HG03060 (cell line): Measurements from ENCODE around the gene STK10.
"Not testable (repeated sequence)": the region's sequence is repeated elsewhere in the genome, so short reads cannot be mapped to it uniquely, and the experiment has no call there.

Experiments used
- ATAC-seq: cut with Tn5 transposase; IDR thresholded peaks from one replicate; pipeline ENCODE4 v1.9.1; 2021; ENCODE audit warnings: low read depth, moderate number of reproducible peaks; ENCODE audit not compliant: unreplicated experiment

STK10 gene

DNA sequence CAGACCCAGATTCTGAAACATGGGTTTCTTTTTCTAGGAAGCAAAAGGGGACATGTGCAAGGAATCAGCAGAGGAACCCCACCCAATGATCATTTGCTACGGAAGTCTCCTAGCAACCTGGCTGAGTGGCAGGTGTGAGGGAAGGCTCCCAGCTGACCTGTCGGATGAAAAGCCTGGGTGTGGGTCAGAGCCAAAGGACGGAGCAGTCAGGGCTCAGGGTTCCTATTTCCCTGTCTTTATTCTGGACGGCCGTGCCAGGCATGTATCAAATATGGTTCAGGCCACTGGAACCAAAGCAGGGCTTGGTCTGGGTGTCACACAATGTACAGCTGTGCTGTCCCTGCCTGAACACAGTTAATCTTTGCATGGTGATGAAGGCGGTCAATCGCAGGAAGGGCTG, 20.1 kb downstream of the STK10 start:
- ATAC-seq: no peak

DNA sequence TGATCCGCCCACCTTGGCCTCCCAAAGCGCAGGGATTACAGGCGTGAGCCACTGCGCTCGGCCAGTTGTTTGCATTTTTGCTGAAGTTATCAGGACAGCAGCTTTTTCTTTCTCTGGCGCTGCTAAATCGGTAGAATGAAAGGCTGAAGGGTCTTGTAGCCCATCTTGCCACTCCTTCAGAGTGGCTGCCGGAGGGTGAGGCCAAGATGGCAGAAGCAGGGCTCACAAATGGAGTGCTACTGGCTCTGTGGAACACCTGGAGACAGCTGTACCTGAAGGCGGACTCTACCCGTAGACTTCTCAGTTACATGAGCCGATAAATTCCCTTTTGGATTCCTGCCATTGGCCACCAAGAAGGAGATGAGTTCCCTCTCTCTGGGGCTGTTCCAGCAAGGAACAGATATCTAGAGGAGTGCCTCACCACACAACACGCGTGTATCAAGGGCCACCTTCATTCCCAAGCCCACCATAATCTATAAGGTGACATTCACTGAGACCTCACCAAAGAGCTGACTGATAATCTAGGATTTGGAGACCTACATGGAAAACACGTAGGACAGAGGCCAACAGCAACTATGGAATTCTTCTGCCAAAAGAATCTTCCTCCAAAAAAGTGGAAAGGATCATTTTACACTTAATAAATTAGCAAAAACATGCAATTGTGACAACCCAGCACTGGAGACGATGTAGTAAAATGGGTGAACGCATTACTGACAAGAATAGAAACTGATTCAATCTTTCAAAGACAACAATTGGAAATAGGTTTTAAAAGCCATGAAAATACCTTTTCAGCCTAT, 21.8 kb downstream of the STK10 start:
- ATAC-seq: no peak

- ATAC-seq: no peak
Measured at GRCh38 chr5:172165465-172165864, 22.6 kb downstream of the STK10 start.

DNA sequence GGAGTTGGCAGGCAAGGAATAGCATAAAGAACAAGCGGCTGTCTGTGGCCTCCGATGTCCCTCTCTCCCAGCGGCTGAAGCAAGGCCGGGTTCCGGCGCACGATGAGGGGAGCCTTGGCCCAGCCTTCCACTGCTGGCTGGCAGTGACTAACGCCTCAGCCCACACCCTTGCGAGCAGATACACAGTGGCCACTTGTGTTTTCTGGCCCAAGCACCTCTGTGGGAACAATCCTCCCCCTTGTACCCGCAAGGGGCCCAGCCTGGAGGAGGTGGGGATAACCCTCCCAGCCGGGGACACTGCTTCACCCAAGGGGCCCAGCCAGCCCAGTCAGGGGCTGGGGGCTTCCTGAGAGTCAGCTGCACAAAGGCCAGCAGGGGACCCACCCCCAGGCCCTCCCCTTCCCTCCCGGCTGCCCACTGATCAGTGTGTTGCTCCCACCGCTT, 23.2 kb downstream of the STK10 start:
- no peak for ATAC-seq

GRCh38 chr5:172163346-172163745, 24.7 kb downstream of the STK10 start:
- no peak for ATAC-seq

GRCh38 chr5:172162987-172163343, 25.1 kb downstream of the STK10 start:
- no peak for ATAC-seq

DNA sequence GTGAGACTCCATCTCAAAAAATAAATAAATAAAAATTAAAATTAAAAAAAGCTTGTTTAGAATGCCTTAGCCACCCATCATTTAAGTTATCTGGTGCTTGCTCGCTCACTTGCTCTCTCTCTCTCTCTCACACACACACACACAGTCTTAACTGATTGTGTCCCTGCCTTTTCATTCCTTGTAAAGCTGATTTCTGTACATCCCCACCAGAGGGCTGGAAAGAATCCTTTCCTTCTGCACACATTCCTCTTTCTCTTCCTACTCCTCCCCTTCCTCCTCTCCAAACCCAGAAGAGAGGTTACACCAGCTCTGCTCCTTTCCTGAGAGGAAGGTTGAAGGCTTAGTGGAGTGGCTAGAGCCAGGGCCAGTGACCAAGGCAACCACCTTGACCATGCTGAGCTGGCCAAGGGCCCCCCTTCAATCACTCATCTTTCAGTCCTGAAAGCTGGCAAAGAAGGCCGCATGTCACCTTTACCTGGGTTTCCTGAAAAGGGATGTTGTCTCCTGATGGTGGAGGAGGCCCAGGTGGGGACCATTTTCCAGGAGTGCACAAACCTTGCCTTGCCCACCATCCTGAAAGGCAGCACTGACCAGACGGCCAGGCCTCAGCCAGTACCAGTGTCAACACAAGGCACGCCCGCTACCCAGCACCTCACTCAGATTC, 25.6 kb downstream of the STK10 start:
- no peak for ATAC-seq

DNA sequence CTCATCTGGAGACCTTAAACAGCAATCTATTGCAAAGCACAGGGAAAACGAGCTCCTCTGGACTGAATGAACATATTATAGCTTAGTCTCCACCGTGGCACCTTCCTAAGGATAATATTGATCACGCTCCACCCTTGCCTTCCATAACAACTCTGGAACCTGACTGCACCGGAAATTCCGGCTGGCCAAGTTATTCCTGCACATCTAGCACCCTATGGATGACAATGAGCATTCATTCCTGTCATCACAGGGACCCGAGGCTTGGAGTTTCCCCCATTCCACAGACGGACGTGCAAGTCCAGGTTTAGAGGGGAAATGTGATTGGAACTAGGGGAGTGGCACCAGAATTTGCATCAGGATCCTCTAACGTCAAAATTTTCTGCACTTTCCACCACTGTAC, 27.5 kb downstream of the STK10 start:
- ATAC-seq: no peak

DNA sequence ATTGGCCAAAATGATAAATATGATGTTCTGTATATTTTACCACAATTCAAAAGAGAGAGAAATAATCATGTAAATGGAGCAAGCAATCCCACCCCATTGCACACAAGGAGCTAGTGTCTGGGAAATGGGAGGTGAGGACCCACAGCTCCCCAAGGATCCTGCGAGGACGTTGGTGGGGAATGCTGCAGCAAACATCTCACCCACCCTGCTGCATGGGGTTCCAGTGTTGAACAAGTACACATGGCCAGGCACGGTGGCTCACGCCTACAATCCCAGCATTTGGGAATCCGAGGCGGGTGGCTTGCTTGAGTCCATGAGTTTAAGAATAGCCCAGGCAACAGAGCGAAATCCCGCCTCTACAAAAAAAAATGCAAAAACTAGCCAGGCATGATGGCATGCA, 29.0 kb downstream of the STK10 start:
- ATAC-seq: no peak

DNA sequence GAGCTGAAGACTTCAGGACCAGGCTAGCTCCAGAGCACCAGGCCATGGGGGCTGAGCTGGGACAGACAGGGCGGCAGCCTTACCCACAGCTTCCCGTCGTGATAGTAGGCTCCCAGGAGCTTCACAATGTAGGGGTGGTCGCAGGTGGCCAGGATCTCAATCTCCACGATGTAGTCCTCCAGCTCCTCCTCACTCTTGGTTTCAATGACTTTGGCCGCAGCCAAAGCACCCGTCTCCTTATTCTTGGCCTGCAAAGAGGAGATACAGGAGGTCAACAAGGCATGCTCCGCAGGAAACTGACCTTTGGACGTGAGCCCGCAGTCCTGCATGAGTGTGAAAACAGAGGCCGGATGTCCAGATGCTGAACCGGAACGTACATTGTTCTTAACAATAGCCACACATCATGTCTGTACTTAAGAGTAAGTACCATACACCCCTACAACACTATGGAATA, 31.5 kb downstream of the STK10 start:
- ATAC-seq: no peak

GRCh38 chr5:172155101-172155500, 32.9 kb downstream of the STK10 start:
- not testable (repeated sequence) for ATAC-seq

DNA sequence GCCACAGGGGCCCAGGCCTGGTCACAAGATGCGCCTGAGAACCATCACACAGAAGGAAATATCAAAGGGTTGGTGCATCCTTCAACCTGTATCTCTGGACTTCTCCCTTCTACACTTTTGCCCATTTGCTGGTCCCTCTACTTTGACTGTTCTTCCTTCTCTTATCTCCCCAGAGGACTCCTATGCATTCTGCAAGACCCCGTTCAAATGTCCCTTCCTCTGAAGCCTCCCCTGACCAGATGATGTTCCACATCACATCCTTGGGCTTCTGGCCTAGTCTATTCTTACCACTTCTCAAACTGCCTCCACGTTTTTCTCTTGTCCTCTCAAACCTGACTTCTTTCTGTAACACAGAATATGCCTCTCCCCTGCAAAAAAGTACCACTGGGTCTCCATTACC, 34.3 kb downstream of the STK10 start:
- no peak for ATAC-seq

DNA sequence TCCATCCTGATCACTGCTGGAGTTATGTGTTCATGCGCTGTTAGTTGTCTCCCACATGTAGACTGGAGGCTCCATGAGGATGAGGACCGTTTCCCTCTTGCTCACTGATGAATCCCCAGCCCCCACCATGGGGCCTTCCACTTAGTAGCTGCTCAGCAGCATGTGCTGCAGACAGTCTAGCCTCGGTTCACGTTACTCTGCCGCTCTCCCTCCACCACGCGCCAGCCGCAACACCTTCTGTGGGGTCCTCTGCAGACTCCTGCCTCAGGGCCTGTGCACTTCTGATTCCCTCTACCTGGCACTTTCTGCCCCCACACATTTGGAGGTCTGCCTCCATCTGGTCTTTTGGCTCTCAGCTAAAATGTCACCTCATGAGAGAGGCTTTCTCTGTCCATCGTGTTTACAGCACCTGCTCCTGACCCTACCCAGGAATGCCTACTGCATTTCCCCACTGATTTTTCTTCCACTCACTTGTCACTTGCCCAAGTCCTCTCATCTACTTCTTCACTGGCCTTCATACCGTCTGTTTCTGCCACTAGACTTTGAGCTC, 36.3 kb downstream of the STK10 start:
- ATAC-seq: no peak

- no peak for ATAC-seq
Measured at GRCh38 chr5:172150514-172151425, 37.3 kb downstream of the STK10 start.

DNA sequence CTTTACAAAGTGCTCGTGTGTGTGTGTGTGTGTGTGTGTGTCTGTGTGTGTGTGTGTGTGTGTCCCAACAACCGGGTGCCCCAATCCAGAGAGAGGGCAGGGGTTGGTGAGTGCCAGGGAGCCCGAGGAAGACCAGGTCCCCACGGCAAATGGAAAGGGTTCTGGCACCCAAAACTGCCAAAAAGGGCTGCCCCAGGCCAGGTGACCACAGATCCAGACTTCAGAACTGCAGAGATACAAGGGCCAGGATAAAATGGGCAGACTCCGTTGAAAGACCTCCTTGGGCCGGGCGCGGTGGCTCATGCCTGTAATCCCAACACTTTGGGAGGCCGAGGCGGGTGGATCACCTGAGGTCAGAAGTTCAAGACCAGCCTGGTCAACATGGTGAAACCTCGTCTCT, 38.5 kb downstream of the STK10 start:
- ATAC-seq: not testable (repeated sequence)

GRCh38 chr5:172149073-172149472, 39.0 kb downstream of the STK10 start:
- ATAC-seq: no peak

DNA sequence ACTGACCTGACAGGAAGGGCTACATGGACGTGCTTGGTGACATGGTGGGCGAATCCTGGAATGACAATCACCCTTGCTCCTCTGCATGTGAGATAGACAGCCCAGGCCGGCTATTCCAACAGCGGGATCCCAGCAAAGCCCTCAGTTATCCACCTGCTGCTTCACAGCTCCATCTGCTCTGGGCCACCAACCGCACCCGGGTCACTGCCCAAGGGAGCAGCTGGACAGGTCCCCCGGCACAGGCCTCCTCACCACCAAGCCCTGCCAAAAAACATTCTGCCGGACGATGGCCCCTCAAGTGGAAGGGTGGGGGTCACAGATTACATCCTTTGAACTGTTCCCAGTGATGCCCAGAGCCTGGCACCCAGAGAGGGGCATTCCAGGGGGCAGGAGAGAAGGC, 39.6 kb downstream of the STK10 start:
- no peak for ATAC-seq

GRCh38 chr5:172147857-172148256, 40.2 kb downstream of the STK10 start:
- no peak for ATAC-seq

- ATAC-seq: no peak
Measured at GRCh38 chr5:172146748-172147092, 41.3 kb downstream of the STK10 start.

- ATAC-seq: no peak
Measured at GRCh38 chr5:172145870-172146747, 41.9 kb downstream of the STK10 start.
